SU-DHL-6 (cell line): ENCODE data around the gene PGF.

Experiments
- H2AFZ ChIP-seq: fragments of 200-600 bp; sonication (generic); 2 replicates; pipeline ENCODE4 v1.6.1; 2014; ENCODE audit warnings: low read depth, mild to moderate bottlenecking, moderate library complexity, mixed read lengths, antibody characterized with exemption, low read length; ENCODE audit not compliant: severe bottlenecking
- H3F3A ChIP-seq: fragments of 200-600 bp; shearing (Covaris generic); 2 replicates; pipeline ENCODE4 v1.6.0; 2016; ENCODE audit warnings: antibody characterized with exemption, mild to moderate bottlenecking; ENCODE audit not compliant: insufficient read depth
- H3K27ac ChIP-seq: fragments of 200-600 bp; sonication (generic); 2 replicates; pipeline ENCODE4 v1.5.1; 2016; ENCODE audit warnings: low read depth, mild to moderate bottlenecking, low read length, moderate library complexity, mixed read lengths
- H3K27me3 ChIP-seq: fragments of 200-600 bp; sonication (generic), shearing (Covaris generic); 2 replicates; pipeline ENCODE4 v1.6.0; 2014; ENCODE audit warnings: mild to moderate bottlenecking, low read length
- H3K36me3 ChIP-seq: fragments of 200-600 bp; sonication (generic); 2 replicates; pipeline ENCODE4 v1.6.1; 2014; ENCODE audit warnings: mild to moderate bottlenecking, low read length, mixed read lengths
- H3K4me2 ChIP-seq: fragments of 300-600, 200-600 bp; shearing (Covaris generic), sonication (generic); 2 replicates; pipeline ENCODE4 v1.6.0; 2014; ENCODE audit warnings: low read length, low read depth, mild to moderate bottlenecking; ENCODE audit not compliant: poor library complexity, severe bottlenecking
- H3K4me3 ChIP-seq: fragments of 200-600 bp; sonication (generic); 2 replicates; pipeline ENCODE4 v1.5.1; 2014; ENCODE audit warnings: antibody characterized with exemption, low read length, mild to moderate bottlenecking, mixed read lengths; ENCODE audit not compliant: insufficient read depth, poor library complexity, severe bottlenecking
- H3K79me2 ChIP-seq: fragments of 200-600 bp; sonication (generic); 2 replicates; pipeline ENCODE4 v1.6.1; 2014; ENCODE audit warnings: mild to moderate bottlenecking, low read length, moderate library complexity; ENCODE audit not compliant: insufficient read depth
- H3K9ac ChIP-seq: fragments of 200-600 bp; sonication (generic); 2 replicates; pipeline ENCODE4 v1.7.0; 2014; ENCODE audit warnings: mild to moderate bottlenecking, low read length
- H3K9me2 ChIP-seq: fragments of 200-600 bp; sonication (generic); replicated peaks from 2 replicates; pipeline ENCODE4 v1.6.1; 2014; ENCODE audit warnings: low read length; ENCODE audit not compliant: insufficient read depth
- H3K9me3 ChIP-seq: fragments of 200-600 bp; sonication (generic); 2 replicates; pipeline ENCODE4 v1.6.1; 2014; ENCODE audit warnings: low read length, mixed read lengths; ENCODE audit not compliant: insufficient read depth
- H4K20me1 ChIP-seq: fragments of 200-600 bp; sonication (generic); 2 replicates; pipeline ENCODE4 v1.6.1; 2014; ENCODE audit warnings: low read depth, mild to moderate bottlenecking, antibody characterized with exemption, low read length, moderate library complexity, mixed read lengths
- EZH2phosphoT487 ChIP-seq: fragments of 200-600 bp; sonication (generic), shearing (Covaris generic); conservative IDR thresholded peaks from 2 replicates; pipeline ENCODE4 v1.6.1; 2018; ENCODE audit warnings: mild to moderate bottlenecking, antibody characterized with exemption, low read length, moderate library complexity, mixed read lengths
- TF ChIP-seq, protein P1 (sequence below): fragments of 200-600 bp; sonication (generic); IDR thresholded peaks from one replicate; pipeline ENCODE4 v1.5.1; 2017; ENCODE audit warnings: antibody characterized with exemption, mild to moderate bottlenecking, low read length, moderate library complexity; ENCODE audit not compliant: insufficient read depth, poor library complexity, severe bottlenecking

The PGF gene

GRCh38 chr14:74905595-74906142 lies 49.7 kb downstream of the PGF start:
- Histone ChIP-seq H3K4me3 (no peak overlapping the region), H3K27me3 (no peaks in the 10 kb centered on the region), H3K9me3 (no peaks in the 10 kb centered on the region), H4K20me1 (no peaks in the 10 kb centered on the region), H3K9ac (no peak overlapping the region), H3K27ac (no peak overlapping the region), H3F3A (peaks cover 21% of the 10 kb centered on the region; the same call in 1 of the 2 replicates), H3K79me2 (no peaks in the 10 kb centered on the region), H2AFZ (no peak overlapping the region), H3K4me2 (no peak overlapping the region), H3K9me2 (no peaks in the 10 kb centered on the region), H3K36me3 (peaks cover 13% of the 10 kb centered on the region)
- no peak for TF ChIP-seq EZH2phosphoT487
- TF ChIP-seq, protein P1, sequence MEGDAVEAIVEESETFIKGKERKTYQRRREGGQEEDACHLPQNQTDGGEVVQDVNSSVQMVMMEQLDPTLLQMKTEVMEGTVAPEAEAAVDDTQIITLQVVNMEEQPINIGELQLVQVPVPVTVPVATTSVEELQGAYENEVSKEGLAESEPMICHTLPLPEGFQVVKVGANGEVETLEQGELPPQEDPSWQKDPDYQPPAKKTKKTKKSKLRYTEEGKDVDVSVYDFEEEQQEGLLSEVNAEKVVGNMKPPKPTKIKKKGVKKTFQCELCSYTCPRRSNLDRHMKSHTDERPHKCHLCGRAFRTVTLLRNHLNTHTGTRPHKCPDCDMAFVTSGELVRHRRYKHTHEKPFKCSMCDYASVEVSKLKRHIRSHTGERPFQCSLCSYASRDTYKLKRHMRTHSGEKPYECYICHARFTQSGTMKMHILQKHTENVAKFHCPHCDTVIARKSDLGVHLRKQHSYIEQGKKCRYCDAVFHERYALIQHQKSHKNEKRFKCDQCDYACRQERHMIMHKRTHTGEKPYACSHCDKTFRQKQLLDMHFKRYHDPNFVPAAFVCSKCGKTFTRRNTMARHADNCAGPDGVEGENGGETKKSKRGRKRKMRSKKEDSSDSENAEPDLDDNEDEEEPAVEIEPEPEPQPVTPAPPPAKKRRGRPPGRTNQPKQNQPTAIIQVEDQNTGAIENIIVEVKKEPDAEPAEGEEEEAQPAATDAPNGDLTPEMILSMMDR = peak; percentile 97

- no peaks in the 10 kb centered on the region for H3K27me3 ChIP-seq
- H3K9me2 ChIP-seq = no peaks in the 10 kb centered on the region
- no peak overlapping the region for H2AFZ ChIP-seq
- H3K79me2 ChIP-seq = no peaks in the 10 kb centered on the region
- H3K9ac ChIP-seq = no peak overlapping the region
- TF ChIP-seq EZH2phosphoT487 = no peak
- TF ChIP-seq, protein P1 = no peak
- H3K4me2 ChIP-seq = no peak overlapping the region
- H3F3A ChIP-seq = peaks cover 21% of the 10 kb centered on the region; the same call in 1 of the 2 replicates
- no peaks in the 10 kb centered on the region for H4K20me1 ChIP-seq
- H3K36me3 ChIP-seq = peaks cover 21% of the 10 kb centered on the region
- H3K4me3 ChIP-seq = no peak overlapping the region
- H3K27ac ChIP-seq = no peak overlapping the region
- no peaks in the 10 kb centered on the region for H3K9me3 ChIP-seq
Observed at GRCh38 chr14:74904635-74905503, 50.5 kb downstream of the PGF start.

- peaks cover 21% of the 10 kb centered on the region; the same call in 1 of the 2 replicates for H3F3A ChIP-seq
- no peak overlapping the region for H3K9ac ChIP-seq
- H3K27me3 ChIP-seq = no peaks in the 10 kb centered on the region
- TF ChIP-seq EZH2phosphoT487 = no peak
- TF ChIP-seq, protein P1 = no peak
- H3K27ac ChIP-seq = no peak overlapping the region
- no peaks in the 10 kb centered on the region for H3K79me2 ChIP-seq
- H2AFZ ChIP-seq = no peak overlapping the region
- H4K20me1 ChIP-seq = no peaks in the 10 kb centered on the region
- H3K9me2 ChIP-seq = no peaks in the 10 kb centered on the region
- no peak overlapping the region for H3K4me3 ChIP-seq
- H3K4me2 ChIP-seq = no peak overlapping the region
- no peaks in the 10 kb centered on the region for H3K9me3 ChIP-seq
- peaks cover 36% of the 10 kb centered on the region for H3K36me3 ChIP-seq
Observed at GRCh38 chr14:74902941-74903705, 52.3 kb downstream of the PGF start.
